HG02759 (cell line): ENCODE measurements around the gene HAUS3.

Source experiments
- ATAC-seq: cut with Tn5 transposase; IDR thresholded peaks from one replicate; pipeline ENCODE4 v1.9.1; 2021; ENCODE audit warnings: mild to moderate bottlenecking, moderate library complexity; ENCODE audit not compliant: unreplicated experiment

HAUS3 gene, protein sequence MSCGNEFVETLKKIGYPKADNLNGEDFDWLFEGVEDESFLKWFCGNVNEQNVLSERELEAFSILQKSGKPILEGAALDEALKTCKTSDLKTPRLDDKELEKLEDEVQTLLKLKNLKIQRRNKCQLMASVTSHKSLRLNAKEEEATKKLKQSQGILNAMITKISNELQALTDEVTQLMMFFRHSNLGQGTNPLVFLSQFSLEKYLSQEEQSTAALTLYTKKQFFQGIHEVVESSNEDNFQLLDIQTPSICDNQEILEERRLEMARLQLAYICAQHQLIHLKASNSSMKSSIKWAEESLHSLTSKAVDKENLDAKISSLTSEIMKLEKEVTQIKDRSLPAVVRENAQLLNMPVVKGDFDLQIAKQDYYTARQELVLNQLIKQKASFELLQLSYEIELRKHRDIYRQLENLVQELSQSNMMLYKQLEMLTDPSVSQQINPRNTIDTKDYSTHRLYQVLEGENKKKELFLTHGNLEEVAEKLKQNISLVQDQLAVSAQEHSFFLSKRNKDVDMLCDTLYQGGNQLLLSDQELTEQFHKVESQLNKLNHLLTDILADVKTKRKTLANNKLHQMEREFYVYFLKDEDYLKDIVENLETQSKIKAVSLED

GRCh38 chr4:2241410-2242353 is at the start of gene HAUS3, which contains the start of gene POLN:
HAUS3 (minus strand) TSS chr4:2242121; CDS start chr4:2240946, 1,175 bp downstream.
POLN (minus strand) TSS chr4:2242121; CDS start chr4:2229231, 12,890 bp downstream.
- peak; percentile 86 for ATAC-seq

- no peak for ATAC-seq
Observed at GRCh38 chr4:2290974-2291704, 49.2 kb upstream of the HAUS3 start.

- ATAC-seq = no peak
Observed at GRCh38 chr4:2290488-2290887, 48.6 kb upstream of the HAUS3 start.

DNA sequence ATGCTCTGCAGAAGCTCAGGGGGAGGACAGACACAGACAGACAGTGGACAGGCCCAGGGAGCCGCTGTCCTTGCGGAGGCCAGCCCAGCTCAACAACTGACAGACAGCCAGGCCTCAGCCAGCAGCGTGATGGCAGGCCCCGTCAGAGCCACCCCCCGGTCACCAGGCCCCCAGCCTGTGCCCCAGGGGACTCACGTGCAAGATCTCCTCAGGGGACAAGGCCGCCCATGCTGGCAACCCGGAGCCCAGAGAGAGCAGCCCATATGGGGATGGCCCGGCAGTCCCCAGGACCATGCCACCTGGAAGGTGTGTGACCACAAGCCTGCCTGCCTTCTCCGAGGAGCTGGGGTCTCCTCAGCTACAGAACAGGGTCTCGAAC is 48.0 kb upstream of the HAUS3 start:
- no peak for ATAC-seq

GRCh38 chr4:2289311-2289954 is 47.5 kb upstream of the HAUS3 start:
- ATAC-seq = no peak

- ATAC-seq = no peak
Observed at GRCh38 chr4:2288051-2288541, 46.2 kb upstream of the HAUS3 start.

DNA sequence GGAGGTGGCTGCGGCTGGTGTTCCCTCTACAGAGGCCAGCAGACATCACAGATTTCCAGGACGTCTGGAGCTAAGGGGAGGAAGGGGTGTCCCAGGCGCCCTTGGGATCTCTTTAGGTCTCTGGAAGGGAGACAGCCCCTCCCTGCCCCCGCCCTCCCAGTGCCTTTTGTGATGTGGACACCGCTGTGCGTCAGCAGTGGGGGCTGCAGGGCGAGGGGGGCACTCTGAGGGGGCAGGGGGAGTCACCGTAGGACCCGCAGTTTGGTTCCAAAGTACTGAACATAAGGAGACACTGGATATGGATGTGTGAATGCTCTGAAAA is 45.6 kb upstream of the HAUS3 start:
- no peak for ATAC-seq

DNA sequence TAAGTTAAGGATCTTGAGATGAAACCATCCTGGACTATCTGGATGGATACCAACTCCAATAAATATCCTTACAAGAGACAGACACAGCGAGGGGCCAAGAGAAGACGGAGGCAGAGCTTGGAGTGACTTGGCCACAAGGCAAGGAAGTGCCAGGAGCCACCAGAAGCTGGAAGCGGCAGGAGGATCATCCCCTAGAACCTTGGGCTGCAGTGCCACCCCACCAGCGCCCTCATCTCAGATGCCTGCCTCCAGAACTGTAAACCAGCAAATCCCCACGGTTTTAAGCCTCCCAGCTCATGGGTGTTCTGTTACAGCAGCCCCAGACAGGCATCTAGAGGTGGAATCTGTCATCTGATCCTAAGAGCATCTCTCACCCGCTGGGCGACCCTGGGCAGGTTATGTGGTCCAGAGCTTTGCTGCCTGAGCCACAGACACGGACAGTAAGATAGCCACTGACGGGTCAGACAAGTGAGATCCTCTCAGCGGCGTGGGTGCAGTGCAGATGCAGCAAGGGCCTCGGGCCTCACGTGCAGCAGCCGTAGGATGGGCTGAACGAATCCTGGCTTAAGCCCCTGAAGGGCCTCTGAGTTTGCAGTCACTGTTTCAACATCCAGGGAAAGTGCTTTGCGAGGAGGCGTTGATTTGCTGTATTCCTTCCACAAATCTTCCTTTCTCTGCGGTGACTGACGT is 45.1 kb upstream of the HAUS3 start:
- no peak for ATAC-seq

DNA sequence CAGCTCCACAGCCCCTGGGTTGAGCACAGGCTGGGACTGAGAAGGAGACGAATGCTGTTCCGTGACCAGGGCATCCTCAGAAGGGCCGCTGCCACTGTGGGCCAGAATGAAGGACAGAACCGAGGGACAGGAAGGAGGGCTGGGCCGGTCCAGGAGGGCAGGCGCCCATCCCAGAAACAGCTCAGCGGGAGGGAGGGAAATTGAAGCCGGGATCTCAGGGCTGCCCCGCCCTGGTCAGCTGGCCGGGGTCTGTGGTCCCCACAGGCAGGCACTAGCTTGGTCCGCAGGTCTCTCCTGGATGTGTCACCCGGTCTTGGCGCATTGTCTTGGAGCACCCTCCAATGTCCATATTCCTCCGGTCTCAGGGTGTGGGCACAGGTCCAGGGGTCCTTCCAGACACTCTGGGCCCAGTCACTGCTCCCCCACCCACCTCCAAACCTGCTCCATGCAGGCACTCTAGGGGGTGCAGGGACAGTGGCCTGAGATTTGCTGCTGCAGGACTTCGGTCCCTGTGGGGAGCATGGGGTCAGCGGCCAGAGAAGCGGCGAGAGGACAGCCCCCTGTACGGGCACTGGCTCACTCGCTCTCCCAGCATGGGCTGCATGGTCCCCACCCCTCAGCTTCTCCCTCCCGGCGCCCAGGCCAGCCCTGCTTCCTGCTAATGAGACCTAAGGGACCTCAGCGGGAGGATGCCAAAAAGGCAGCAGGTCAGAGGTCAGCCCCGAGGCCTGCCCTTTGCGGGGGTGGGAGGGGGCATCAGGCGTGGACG is 43.9 kb upstream of the HAUS3 start:
- ATAC-seq = no peak

DNA sequence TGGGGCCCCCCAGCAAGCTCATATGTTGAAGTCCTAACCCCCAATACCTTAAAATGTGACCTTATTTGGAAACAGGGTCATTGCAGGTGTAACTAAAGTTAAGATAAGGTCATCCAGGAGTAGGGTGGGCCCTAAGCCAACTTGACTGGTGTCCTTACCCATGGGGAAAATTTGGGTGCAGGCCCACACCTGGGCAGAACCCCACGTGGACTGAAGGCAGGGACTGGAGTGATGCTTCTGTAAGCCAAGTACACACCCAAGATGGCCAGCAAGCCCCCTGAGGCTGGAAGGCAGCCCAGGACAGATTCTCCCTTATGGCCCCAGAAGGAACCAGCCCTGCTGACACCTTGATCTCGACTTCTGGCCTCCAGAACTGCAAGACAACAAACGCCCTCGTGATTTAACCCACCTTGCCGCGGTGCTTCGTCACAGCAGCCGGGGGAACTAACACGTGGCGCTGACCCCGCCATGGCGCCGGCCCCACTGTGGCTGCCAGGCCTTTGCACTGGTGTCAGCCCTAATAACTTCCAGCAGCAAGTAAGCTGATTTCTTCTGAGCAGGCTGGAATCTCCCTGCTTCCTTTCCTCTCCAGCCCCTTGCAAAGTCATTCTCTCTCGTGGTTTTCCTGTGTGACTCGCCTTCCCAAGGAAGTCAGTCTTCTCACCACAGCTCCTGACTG is 43.2 kb upstream of the HAUS3 start:
- no peak for ATAC-seq

DNA sequence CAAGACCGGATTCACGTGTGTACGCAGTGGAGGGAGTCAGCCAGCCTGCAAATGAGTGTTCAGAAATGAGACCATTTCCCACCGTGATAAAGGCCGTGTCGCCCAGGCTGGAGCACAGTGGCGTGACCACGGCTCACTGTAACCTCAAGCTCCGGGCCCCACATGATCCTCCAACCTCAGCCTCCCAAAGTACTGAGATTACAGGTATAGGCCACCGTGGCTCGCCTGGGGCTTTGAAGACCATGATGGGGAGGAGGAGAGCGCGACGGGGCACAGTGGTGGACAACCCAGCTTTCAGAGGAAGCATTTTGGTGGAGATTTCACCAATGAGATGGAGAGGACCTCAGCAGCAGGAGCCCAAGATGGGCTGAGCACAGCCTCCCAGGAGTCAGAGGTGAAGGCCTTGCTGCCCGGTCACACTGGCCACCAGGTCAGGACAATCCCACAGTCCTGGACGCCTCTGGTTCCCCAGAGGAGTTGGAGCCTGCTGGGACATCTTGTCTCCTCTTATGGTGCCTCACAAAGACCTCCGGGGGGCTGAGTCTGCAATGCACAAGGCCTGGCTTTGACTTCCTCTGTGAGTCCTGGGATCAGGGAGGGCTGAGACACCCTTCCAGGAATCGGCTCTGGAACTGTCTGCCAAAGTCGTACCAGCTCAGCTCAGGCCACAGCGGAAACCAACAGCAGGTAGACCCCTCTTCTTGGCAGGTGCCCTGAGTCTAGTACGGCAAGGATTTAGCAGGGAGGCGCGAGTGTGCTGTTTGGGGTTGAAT is 42.4 kb upstream of the HAUS3 start:
- no peak for ATAC-seq

DNA sequence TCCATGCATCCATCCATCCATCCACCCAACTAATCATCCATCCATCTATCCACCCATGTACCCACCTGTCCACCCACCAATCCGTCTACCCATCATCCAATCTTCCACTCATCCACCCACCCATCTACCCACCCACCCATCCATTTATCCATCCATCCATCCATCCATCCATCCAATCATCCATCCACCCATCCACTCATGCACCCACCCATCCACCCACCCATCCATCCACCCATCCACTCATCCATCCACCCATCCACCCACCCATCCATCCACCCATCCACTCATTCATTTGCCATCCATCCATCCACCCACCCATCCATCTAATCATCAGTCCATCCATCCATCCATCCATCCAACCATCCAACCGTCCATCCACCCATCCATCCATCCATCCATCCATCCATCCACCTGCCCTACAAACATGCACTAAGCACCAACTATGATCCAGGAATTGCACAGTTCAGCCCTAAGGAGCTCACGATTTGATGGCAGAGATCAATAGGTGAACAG is 41.3 kb upstream of the HAUS3 start:
- ATAC-seq = no peak

- ATAC-seq = peak; percentile 75
Observed at GRCh38 chr4:2281575-2282343, 39.8 kb upstream of the HAUS3 start.

GRCh38 chr4:2280531-2281300 is 38.8 kb upstream of the HAUS3 start:
- ATAC-seq = no peak

- no peak for ATAC-seq
Observed at GRCh38 chr4:2277956-2278355, 36.0 kb upstream of the HAUS3 start.
